HepG2 (cell line): ENCODE data around the gene LAMA5. TPM values are rescaled to one million over a fixed set of nuclear protein-coding genes. Genes with fewer than 3 reads are reported as not detected.

Experiments
- HINFP ChIP-seq: sonication (generic); formaldehyde crosslinking; IDR thresholded peaks from 2 replicates; pipeline ENCODE4 v1.4.0; 2020; ENCODE audit warnings: low read depth, mild to moderate bottlenecking, missing genetic modification reagents
- ISL2 ChIP-seq: sonication (generic); formaldehyde crosslinking; IDR thresholded peaks from 2 replicates; pipeline ENCODE4 v1.5.0; 2020; ENCODE audit warnings: missing genetic modification reagents
- PHF5A ChIP-seq: IDR thresholded peaks from one replicate; pipeline ENCODE4 v1.6.1; 2018; ENCODE audit warnings: low read depth, missing genetic modification reagents; ENCODE audit not compliant: unreplicated experiment
- SPEN ChIP-seq: sonication (generic); formaldehyde crosslinking; IDR thresholded peaks from 2 replicates; pipeline ENCODE4 v1.5.1; 2020; ENCODE audit warnings: low read depth, mild to moderate bottlenecking, missing genetic modification reagents
- YEATS2 ChIP-seq: sonication (generic); formaldehyde crosslinking; IDR thresholded peaks from 2 replicates; pipeline ENCODE4 v1.4.0; 2020; ENCODE audit warnings: missing genetic modification reagents, borderline replicate concordance
- YEATS4 ChIP-seq: sonication (generic); formaldehyde crosslinking; IDR thresholded peaks from 2 replicates; pipeline ENCODE4 v1.4.0; 2020; ENCODE audit warnings: missing genetic modification reagents, borderline replicate concordance
- ZBTB7A ChIP-seq: sonication (generic); formaldehyde crosslinking; IDR thresholded peaks from 2 replicates; pipeline ENCODE4 v1.8.0; 2022; ENCODE audit warnings: mild to moderate bottlenecking, missing genetic modification reagents
- ZGPAT ChIP-seq: IDR thresholded peaks from 2 replicates; pipeline ENCODE4 v1.6.1; 2016; ENCODE audit warnings: mild to moderate bottlenecking
- ZNF224 ChIP-seq: sonication (generic); formaldehyde crosslinking; IDR thresholded peaks from 2 replicates; pipeline ENCODE4 v1.5.0; 2020; ENCODE audit warnings: mild to moderate bottlenecking, missing genetic modification reagents
- ZNF441 ChIP-seq: sonication (generic); formaldehyde crosslinking; IDR thresholded peaks from 2 replicates; pipeline ENCODE4 v1.7.0; 2021; ENCODE audit warnings: missing genetic modification reagents, borderline replicate concordance
- ZNF646 ChIP-seq: sonication (generic); formaldehyde crosslinking; IDR thresholded peaks from 2 replicates; pipeline ENCODE4 v1.9.0; 2021; ENCODE audit warnings: mild to moderate bottlenecking, missing genetic modification reagents
- polyA plus RNA-seq, 8 experiments: library from polyadenylated mRNA; depleted of rRNA in 3 of 8; stranded (reverse) in 7 of 8; unstranded in 1 of 8; fragments of >200 nt; fragmentation: Illumina TruSeq in 4 of 8; extraction: Trizol in 4 of 8; gene quantifications; 2 replicates each; pipeline versions ENCODE4 v1.2.1 to v1.2.3, GENCODE V29; 2011 to 2016; ENCODE audit warnings: low read depth in 4 of 8, missing spikeins in 1 of 8, mixed read lengths in 1 of 8; ENCODE audit not compliant: insufficient read depth in 1 of 8
- total RNA-seq, 5 experiments: library from RNA; depleted of rRNA; stranded (reverse); fragments of >200 nt; fragmentation: Illumina TruSeq; extraction: Trizol; gene quantifications; 2 replicates each; pipeline ENCODE4 v1.2.3, GENCODE V29; 2016; ENCODE audit warnings: low read depth in 1 of 5
- TF ChIP-seq, protein P1 (sequence below): IDR thresholded peaks from 2 replicates; pipeline ENCODE4 v1.6.1; 2018; ENCODE audit warnings: missing genetic modification reagents, mild to moderate bottlenecking, missing compliant biosample characterization
- TF ChIP-seq, protein P2 (sequence below): sonication (generic); formaldehyde crosslinking; IDR thresholded peaks from 2 replicates; pipeline ENCODE4 v1.5.0; 2020; ENCODE audit warnings: missing genetic modification reagents, mild to moderate bottlenecking, borderline replicate concordance

The LAMA5 gene
- total and polyA plus RNA-seq, 2 of the 13 experiments (the other 11 are each of a cell fraction or from before 2014, with no cell fraction given): 21.0 to 44.7 TPM

DNA sequence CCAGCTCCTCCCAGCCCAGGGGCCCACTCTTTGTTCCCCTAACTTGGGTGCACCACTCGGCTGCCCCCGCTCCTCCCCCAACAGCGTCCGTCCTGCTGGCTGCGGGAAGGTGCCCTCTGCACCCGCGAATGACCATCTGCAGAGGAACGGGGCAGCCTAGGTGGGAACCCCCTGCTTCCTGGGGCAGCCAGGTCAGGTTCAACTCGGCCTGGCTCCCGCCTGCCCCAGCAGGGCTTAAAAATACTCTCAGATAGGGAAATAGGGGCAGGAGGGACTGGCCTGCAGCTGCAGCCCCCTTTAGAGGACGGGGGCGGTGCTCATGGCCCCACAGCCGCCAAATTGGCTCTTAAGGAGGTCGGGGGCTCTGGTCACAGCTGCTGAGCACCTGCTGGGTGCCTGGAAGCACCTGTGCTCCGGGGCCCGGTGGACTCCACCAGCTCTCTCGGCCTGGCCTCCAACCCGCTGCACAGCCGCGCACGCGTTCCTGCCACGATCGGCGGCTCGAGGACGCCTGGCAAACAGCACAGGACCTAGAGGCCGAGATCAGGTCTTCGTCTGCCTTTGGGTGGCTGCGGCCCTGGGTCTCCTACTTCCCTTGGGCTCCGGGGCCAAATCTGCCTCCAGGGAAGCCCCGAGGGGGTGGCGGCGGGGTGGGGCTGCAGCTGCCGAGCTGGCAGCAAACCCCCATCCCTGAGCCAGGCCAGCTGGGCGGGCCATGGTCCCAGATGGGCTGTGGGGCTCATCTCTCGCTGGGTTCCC is 700 bp upstream of the LAMA5 start (continued):
- no peak for TF ChIP-seq ZNF646 (CRISPR knock-in tag)
- peak; percentile 79; the same call in 1 of the 2 replicates for TF ChIP-seq ZNF224
- TF ChIP-seq HINFP: peak; percentile 65
- TF ChIP-seq, protein P1, sequence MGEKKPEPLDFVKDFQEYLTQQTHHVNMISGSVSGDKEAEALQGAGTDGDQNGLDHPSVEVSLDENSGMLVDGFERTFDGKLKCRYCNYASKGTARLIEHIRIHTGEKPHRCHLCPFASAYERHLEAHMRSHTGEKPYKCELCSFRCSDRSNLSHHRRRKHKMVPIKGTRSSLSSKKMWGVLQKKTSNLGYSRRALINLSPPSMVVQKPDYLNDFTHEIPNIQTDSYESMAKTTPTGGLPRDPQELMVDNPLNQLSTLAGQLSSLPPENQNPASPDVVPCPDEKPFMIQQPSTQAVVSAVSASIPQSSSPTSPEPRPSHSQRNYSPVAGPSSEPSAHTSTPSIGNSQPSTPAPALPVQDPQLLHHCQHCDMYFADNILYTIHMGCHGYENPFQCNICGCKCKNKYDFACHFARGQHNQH (CRISPR knock-in tag): no peak
- peak; percentile 48; the same call in 1 of the 2 replicates for TF ChIP-seq SPEN (CRISPR knock-in tag)
- no peak; the same call in 1 of the 2 replicates for TF ChIP-seq ZBTB7A (CRISPR knock-in tag)
- TF ChIP-seq, protein P2, sequence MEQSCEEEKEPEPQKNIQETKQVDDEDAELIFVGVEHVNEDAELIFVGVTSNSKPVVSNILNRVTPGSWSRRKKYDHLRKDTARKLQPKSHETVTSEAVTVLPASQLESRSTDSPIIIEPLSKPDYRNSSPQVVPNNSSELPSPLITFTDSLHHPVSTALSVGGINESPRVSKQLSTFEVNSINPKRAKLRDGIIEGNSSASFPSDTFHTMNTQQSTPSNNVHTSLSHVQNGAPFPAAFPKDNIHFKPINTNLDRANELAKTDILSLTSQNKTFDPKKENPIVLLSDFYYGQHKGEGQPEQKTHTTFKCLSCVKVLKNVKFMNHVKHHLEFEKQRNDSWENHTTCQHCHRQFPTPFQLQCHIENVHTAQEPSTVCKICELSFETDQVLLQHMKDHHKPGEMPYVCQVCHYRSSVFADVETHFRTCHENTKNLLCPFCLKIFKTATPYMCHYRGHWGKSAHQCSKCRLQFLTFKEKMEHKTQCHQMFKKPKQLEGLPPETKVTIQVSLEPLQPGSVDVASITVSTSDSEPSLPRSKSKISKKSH: peak; percentile 84
- TF ChIP-seq YEATS2: peak; percentile 57; the same call in 1 of the 2 replicates
- no peak for TF ChIP-seq PHF5A (CRISPR knock-in tag)
- 0 out of 2 replicates have a peak, but pooled peaks have one; percentile 47 for TF ChIP-seq ZGPAT (CRISPR knock-in tag)
- TF ChIP-seq ISL2 (CRISPR knock-in tag): peak; percentile 56; the same call in 1 of the 2 replicates
- TF ChIP-seq ZNF441 (CRISPR knock-in tag): peak; percentile 92; the same call in 1 of the 2 replicates
- peak; percentile 84 for TF ChIP-seq YEATS4 (CRISPR knock-in tag)
